K562 (cell line): ENCODE results near the gene BEST2. TPM values are rescaled to one million over a fixed set of nuclear protein-coding genes. Genes with fewer than 3 reads are reported as not detected.

ENCODE experiments used
- ATAC-seq: fragments of 200-7000 bp; cut with Tn5 transposase; 3 replicates; pipeline ENCODE4 v1.9.1; 2020; ENCODE audit warnings: moderate library complexity
- BruUV-seq: library from RNA; stranded (reverse); fragments of 400-500 nt; replicated peaks from 2 replicates; lab custom pipeline; 2021; lab: Mats Ljungman, UMichigan
- CTCF ChIA-PET: fragments of 300-600 bp; formaldehyde crosslinking; extraction: SDS; loops from one replicate; lab custom pipeline; 2021; ENCODE audit warnings: low intra/inter-chr PET ratio; lab: Yijun Ruan, JAX
- POLR2A ChIA-PET: fragments of 300-600, 350-650 bp; sonication (Branson Sonifier 250); formaldehyde crosslinking; extraction: SDS; loops from one replicate; lab custom pipeline; 2021; ENCODE audit warnings: antibody characterized with exemption, inconsistent platforms; lab: Yijun Ruan, JAX
- DNase-seq, 4 experiments: peaks; one replicate each; pipeline versions ENCODE4 v3.0.0 to v3.0.0-alpha.2; 2011 to 2018; ENCODE audit warnings: low spot score in 3 of 4, mixed read lengths in 3 of 4; ENCODE audit errors: extremely low read depth in 1 of 4
- FAIRE-seq: peaks from 2 replicates; lab custom pipeline; 2011; peaks lifted over from hg19 to GRCh38; lab: Jason Lieb, UNC
- H2AFZ ChIP-seq: 2 replicates; pipeline ENCODE4 v1.6.0; 2011; ENCODE audit warnings: low read depth, low read length, control low read depth, inconsistent platforms
- H3K27ac ChIP-seq: fragments of 200-600 bp; 3 replicates; pipeline ENCODE4 v1.8.0; 2011; ENCODE audit warnings: low read depth, mild to moderate bottlenecking, control low read depth, inconsistent platforms, low read length, moderate library complexity, mixed read lengths; ENCODE audit errors: extremely low read depth
- H3K27me3 ChIP-seq, 2 experiments: fragments of 300-600 bp in 1 of 2; 2 replicates in 1 of 2; 3 replicates in 1 of 2; pipeline versions ENCODE4 v1.6.0 to v1.8.0; 2011; ENCODE audit warnings: inconsistent platforms in 2 of 2, low read length in 2 of 2, mild to moderate bottlenecking in 1 of 2, mixed read lengths in 1 of 2, moderate library complexity in 1 of 2; ENCODE audit not compliant: control insufficient read depth in 2 of 2, insufficient read depth in 2 of 2
- H3K36me3 ChIP-seq: fragments of 300-600 bp; 3 replicates; pipeline ENCODE4 v1.8.0; 2011; ENCODE audit warnings: mild to moderate bottlenecking, low read length, inconsistent platforms; ENCODE audit not compliant: control insufficient read depth, insufficient read depth
- H3K4me1 ChIP-seq, 2 experiments: fragments of 200-600 bp in 1 of 2; replicated peaks in 1 of 2; 2 replicates in 1 of 2; 3 replicates in 1 of 2; pipeline versions ENCODE4 v1.5.1 to v1.8.0; 2011; ENCODE audit warnings: inconsistent platforms in 2 of 2, low read length in 2 of 2, mild to moderate bottlenecking in 1 of 2, mixed read lengths in 1 of 2, moderate library complexity in 1 of 2; ENCODE audit not compliant: control insufficient read depth in 2 of 2, insufficient read depth in 2 of 2
- H3K4me2 ChIP-seq: 2 replicates; pipeline ENCODE4 v1.6.1; 2011; ENCODE audit warnings: low read length, control low read depth, inconsistent platforms, mixed read lengths; ENCODE audit not compliant: insufficient read depth
- H3K4me3 ChIP-seq: fragments of 200-600 bp; sonication (generic), shearing (Covaris generic); 2 replicates; pipeline ENCODE4 v1.5.1; 2016; ENCODE audit warnings: control low read depth, inconsistent platforms
- H3K79me2 ChIP-seq: fragments of 200-600 bp; 3 replicates; pipeline ENCODE4 v1.8.0; 2011; ENCODE audit warnings: low read length, inconsistent platforms; ENCODE audit not compliant: control insufficient read depth, insufficient read depth
- H3K9ac ChIP-seq, 2 experiments: 2 replicates each; pipeline versions ENCODE4 v1.6.0 to v1.6.1; 2011; ENCODE audit warnings: low read depth in 2 of 2, low read length in 2 of 2, control low read depth in 1 of 2, inconsistent platforms in 1 of 2, mild to moderate bottlenecking in 1 of 2, mixed read lengths in 1 of 2; ENCODE audit not compliant: insufficient read depth in 1 of 2
- H3K9me1 ChIP-seq: one replicate; pipeline ENCODE4 v1.6.0; 2011; ENCODE audit warnings: inconsistent platforms, mild to moderate bottlenecking, low read length, moderate library complexity; ENCODE audit not compliant: control insufficient read depth, insufficient read depth
- H3K9me3 ChIP-seq: replicated peaks from 2 replicates; pipeline ENCODE4 v1.5.1; 2011; ENCODE audit warnings: low read depth, low read length, inconsistent platforms; ENCODE audit not compliant: control insufficient read depth, insufficient read depth
- H4K20me1 ChIP-seq: replicated peaks from 2 replicates; pipeline ENCODE4 v1.6.1; 2011; ENCODE audit warnings: low read length, inconsistent platforms, mixed read lengths; ENCODE audit not compliant: control insufficient read depth, insufficient read depth
- CBFA2T3 ChIP-seq: fragments of 450-650 bp; IDR thresholded peaks from 2 replicates; pipeline ENCODE4 v1.6.1; 2017
- CREBBP ChIP-seq: IDR thresholded peaks from one replicate; pipeline ENCODE4 v1.6.1; 2012; ENCODE audit warnings: low read depth, mild to moderate bottlenecking, control low read depth, inconsistent platforms, low read length
- DACH1 ChIP-seq: fragments of 450-650 bp; IDR thresholded peaks from 2 replicates; pipeline ENCODE4 v1.6.1; 2018; ENCODE audit not compliant: partially characterized antibody
- ERF ChIP-seq: fragments of 450-650 bp; formaldehyde crosslinking; IDR thresholded peaks from 2 replicates; pipeline ENCODE4 v1.4.0; 2020; ENCODE audit warnings: mild to moderate bottlenecking, mixed read lengths
- FUS ChIP-seq: fragments of 200-400 bp; formaldehyde crosslinking; optimal IDR thresholded peaks from 2 replicates; pipeline ENCODE3; 2017; ENCODE audit warnings: low read depth, low read length
- GATAD2B ChIP-seq: fragments of 450-650 bp; IDR thresholded peaks from 2 replicates; pipeline ENCODE4 v1.6.1; 2017; ENCODE audit warnings: mild to moderate bottlenecking, borderline replicate concordance
- HDAC3 ChIP-seq: fragments of 450-650 bp; IDR thresholded peaks from 2 replicates; pipeline ENCODE4 v1.6.1; 2018; ENCODE audit warnings: borderline replicate concordance, mild to moderate bottlenecking, moderate library complexity; ENCODE audit not compliant: partially characterized antibody
- RBBP5 ChIP-seq: fragments of 200-600 bp; sonication (generic); IDR thresholded peaks from 2 replicates; pipeline ENCODE4 v1.6.1; 2012; ENCODE audit warnings: borderline replicate concordance, mild to moderate bottlenecking, low read length, control low read depth, inconsistent platforms; ENCODE audit not compliant: insufficient read depth, poor library complexity, severe bottlenecking
- SREBF1 ChIP-seq: fragments of 150-350 bp; IDR thresholded peaks from 2 replicates; pipeline ENCODE4 v1.6.1; 2014; ENCODE audit warnings: antibody characterized with exemption, low read depth, low read length, borderline replicate concordance
- U2AF1 ChIP-seq: fragments of 200-400 bp; formaldehyde crosslinking; optimal IDR thresholded peaks from 2 replicates; pipeline ENCODE3; 2017; ENCODE audit warnings: mild to moderate bottlenecking, low read depth, low read length, moderate library complexity
- ZNF134 ChIP-seq: fragments of 250-450 bp; sonication (Bioruptor Pico); conservative IDR thresholded peaks from 2 replicates; pipeline ENCODE4 v1.4.0; 2020
- ZNF445 ChIP-seq: fragments of 250-450 bp; sonication (Bioruptor Pico); IDR thresholded peaks from 2 replicates; pipeline ENCODE4 v1.4.0; 2020; ENCODE audit warnings: low read depth, mild to moderate bottlenecking, moderate library complexity
- WGBS: fragments of 100-300 bp; shearing (Covaris generic); methylation state at CpG from one replicate; pipeline ENCODE4 v1.1.6; 2016; ENCODE audit warnings: low coverage, mixed read lengths; ENCODE audit not compliant: insufficient coverage; ENCODE audit errors: missing lambda C conversion rate; 5-methylcytosine and 5-hydroxymethylcytosine counted together
- in situ Hi-C: fragments of 300-500 bp; cut with MboI; formaldehyde crosslinking; loops from 4 replicates; pipeline ENCODE4 v1.15.0; 2018; ENCODE audit warnings: inconsistent platforms, mixed read lengths
- intact Hi-C: fragments of 100-400 bp; cut with micrococcal nuclease; formaldehyde crosslinking; loops from 2 replicates; pipeline ENCODE4 v1.14.2; 2022
- polyA plus RNA-seq, 8 experiments: library from polyadenylated mRNA; depleted of rRNA in 4 of 8; stranded (reverse) in 5 of 8; unstranded in 3 of 8; fragments of >200 nt; fragmentation: Nextera tagmentation in 2 of 8; fragmentation: Illumina TruSeq in 1 of 8; extraction: Ambion mirVana in 2 of 8; extraction: Trizol in 1 of 8; gene quantifications; 2 replicates each; pipeline versions ENCODE4 v1.2.1 to v1.2.3, GENCODE V29; 2011 to 2014; ENCODE audit warnings: inconsistent platforms in 1 of 8, missing spikeins in 1 of 8
- total RNA-seq, 7 experiments: library from RNA; depleted of rRNA in 6 of 7; stranded (reverse); fragments of >200 nt in 6 of 7; fragmentation: Illumina TruSeq in 2 of 7; extraction: Trizol in 2 of 7; gene quantifications; 2 replicates each; pipeline versions ENCODE4 v1.2.1 to v1.2.3, GENCODE V29; 2011 to 2021; ENCODE audit warnings: low replicate concordance in 1 of 7
- TF ChIP-seq, protein P1 (sequence below), 2 experiments: fragments of 450-650 bp in 1 of 2; sonication (generic) in 1 of 2; formaldehyde crosslinking in 1 of 2; IDR thresholded peaks in 1 of 2; conservative IDR thresholded peaks in 1 of 2; 2 replicates each; pipeline versions ENCODE4 v1.6.1 to v1.8.1; 2016 to 2023; ENCODE audit warnings: mild to moderate bottlenecking in 2 of 2, moderate library complexity in 2 of 2, inconsistent platforms in 1 of 2, missing genetic modification reagents in 1 of 2
- TF ChIP-seq, protein P2 (sequence below): fragments of 450-650 bp; IDR thresholded peaks from 2 replicates; pipeline ENCODE4 v1.6.1; 2014; ENCODE audit warnings: low read depth, mild to moderate bottlenecking, moderate library complexity, borderline replicate concordance
- TF ChIP-seq, protein P3 (sequence below): sonication (generic); formaldehyde crosslinking; IDR thresholded peaks from 2 replicates; pipeline ENCODE4 v1.8.0; 2022; ENCODE audit warnings: missing genetic modification reagents, mild to moderate bottlenecking, borderline replicate concordance

BEST2 gene
- total and polyA plus RNA-seq, 9 of the 15 experiments (the other 6 are each of a cell fraction or from before 2014, with no cell fraction given): not detected

DNA sequence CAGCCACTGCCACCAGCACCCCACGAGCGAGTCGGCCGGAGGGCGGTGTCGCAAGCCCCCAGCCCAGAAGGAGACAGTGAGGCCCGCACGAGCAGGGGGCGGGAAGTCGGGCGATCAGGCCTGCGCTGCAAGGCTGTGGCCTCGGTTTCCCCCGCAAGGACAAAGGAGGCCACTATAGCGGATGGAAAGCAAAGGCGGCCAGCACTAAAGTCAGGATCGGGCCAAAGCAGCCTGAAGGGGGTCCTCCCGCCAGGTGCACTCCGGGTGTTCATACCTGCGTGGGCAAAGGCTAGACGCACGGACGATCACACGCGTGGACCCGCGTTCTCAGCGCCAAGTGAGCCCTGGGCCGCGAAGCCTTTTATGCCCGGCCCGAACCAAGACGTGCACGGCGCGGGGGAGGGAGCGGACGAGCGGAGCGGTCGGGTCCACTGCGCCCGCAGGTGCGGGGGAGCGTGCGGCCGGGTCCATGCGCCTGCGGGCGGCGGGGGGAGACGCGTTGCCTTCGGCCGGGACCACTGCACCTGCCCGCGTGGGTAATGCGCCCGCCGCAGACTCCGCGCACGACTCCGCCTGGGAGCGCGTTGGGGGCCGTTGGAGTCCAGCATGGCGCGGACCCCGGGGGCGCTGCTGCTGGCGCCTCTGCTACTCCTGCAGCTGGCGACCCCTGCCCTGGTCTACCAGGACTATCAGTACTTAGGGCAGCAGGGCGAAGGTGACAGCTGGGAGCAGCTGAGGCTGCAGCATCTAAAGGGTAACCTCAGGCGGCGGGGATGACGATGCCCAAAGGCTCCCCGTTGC is 50.1 kb downstream of the BEST2 start, which contains the start of the genes PRDX2 and THSD8:
Gene PRDX2 (minus strand): TSS at position 335 of the 801 bp plus-strand sequence. CDS start 539 bp downstream, outside the sequence.
Gene THSD8 (plus strand): TSS at position 604 of the 801 bp plus-strand sequence. CDS start 3 bp downstream, at position 607.
- peak within 1 kb of the TSS; percentile 97 for H2AFZ ChIP-seq
- POLR2A ChIA-PET: interaction anchor here (0.6 to 2.7 kb wide), 7 partner anchors 9 to 42 kb away, joined by 3 to 29 read pairs (median 5); partner anchors contain the start of gene JUNB
- TF ChIP-seq, protein P1, sequence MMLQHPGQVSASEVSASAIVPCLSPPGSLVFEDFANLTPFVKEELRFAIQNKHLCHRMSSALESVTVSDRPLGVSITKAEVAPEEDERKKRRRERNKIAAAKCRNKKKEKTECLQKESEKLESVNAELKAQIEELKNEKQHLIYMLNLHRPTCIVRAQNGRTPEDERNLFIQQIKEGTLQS (IDR thresholded peaks at IDR 0.05): no peak
- TF ChIP-seq, protein P1 (CRISPR knock-in tag; conservative IDR thresholded peaks at IDR 0.05): 0 out of 2 replicates have a peak, but pooled peaks have one; percentile 14
- TF ChIP-seq FUS (peak; percentile 74), ZNF445 (no peak), GATAD2B (peak; percentile 67; the same call in 1 of the 2 replicates), HDAC3 (no peak), DACH1 (peak; percentile 61), CBFA2T3 (0 out of 2 replicates have a peak, but pooled peaks have one; percentile 41), RBBP5 (peak; percentile 80), CREBBP (no peak), U2AF1 (peak; percentile 98), ERF (CRISPR knock-in tag) (no peak; the same call in 1 of the 2 replicates), ZNF134 (CRISPR knock-in tag) (no peak), SREBF1 (peak; percentile 98)
- TF ChIP-seq, protein P2, sequence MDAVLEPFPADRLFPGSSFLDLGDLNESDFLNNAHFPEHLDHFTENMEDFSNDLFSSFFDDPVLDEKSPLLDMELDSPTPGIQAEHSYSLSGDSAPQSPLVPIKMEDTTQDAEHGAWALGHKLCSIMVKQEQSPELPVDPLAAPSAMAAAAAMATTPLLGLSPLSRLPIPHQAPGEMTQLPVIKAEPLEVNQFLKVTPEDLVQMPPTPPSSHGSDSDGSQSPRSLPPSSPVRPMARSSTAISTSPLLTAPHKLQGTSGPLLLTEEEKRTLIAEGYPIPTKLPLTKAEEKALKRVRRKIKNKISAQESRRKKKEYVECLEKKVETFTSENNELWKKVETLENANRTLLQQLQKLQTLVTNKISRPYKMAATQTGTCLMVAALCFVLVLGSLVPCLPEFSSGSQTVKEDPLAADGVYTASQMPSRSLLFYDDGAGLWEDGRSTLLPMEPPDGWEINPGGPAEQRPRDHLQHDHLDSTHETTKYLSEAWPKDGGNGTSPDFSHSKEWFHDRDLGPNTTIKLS: peak; percentile 45
- TF ChIP-seq, protein P3, sequence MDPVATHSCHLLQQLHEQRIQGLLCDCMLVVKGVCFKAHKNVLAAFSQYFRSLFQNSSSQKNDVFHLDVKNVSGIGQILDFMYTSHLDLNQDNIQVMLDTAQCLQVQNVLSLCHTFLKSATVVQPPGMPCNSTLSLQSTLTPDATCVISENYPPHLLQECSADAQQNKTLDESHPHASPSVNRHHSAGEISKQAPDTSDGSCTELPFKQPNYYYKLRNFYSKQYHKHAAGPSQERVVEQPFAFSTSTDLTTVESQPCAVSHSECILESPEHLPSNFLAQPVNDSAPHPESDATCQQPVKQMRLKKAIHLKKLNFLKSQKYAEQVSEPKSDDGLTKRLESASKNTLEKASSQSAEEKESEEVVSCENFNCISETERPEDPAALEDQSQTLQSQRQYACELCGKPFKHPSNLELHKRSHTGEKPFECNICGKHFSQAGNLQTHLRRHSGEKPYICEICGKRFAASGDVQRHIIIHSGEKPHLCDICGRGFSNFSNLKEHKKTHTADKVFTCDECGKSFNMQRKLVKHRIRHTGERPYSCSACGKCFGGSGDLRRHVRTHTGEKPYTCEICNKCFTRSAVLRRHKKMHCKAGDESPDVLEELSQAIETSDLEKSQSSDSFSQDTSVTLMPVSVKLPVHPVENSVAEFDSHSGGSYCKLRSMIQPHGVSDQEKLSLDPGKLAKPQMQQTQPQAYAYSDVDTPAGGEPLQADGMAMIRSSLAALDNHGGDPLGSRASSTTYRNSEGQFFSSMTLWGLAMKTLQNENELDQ: peak; percentile 80; the same call in 1 of the 2 replicates

More for the DNA sequence above, 50.1 kb downstream of the BEST2 start, which contains the start of the genes PRDX2 and THSD8:
- CTCF ChIA-PET: interaction anchor here (0.6 kb wide), 1 partner anchor 500 kb away, joined by 3 read pairs; no protein-coding TSS in a partner anchor
- Histone ChIP-seq H3K27me3 (no peaks in the 10 kb centered on the region), H4K20me1 (no peaks in the 10 kb centered on the region), H3K4me1 (peaks cover 25 to 60% of the 10 kb centered on the region in 2 experiments; a peak in 4 of 5 replicates), H3K4me2 (peak within 1 kb of the TSS; percentile 82), H3K9ac (peak within 1 kb of the TSS; percentile 90 to 96), H3K27ac (peak within 1 kb of the TSS; percentile 90), H3K9me3 (no peaks in the 10 kb centered on the region), H3K36me3 (peaks cover 32% of the 10 kb centered on the region; the same call in 2 of the 3 replicates), H3K9me1 (no peaks in the 10 kb centered on the region), H3K4me3 (peak within 1 kb of the TSS; percentile 76), H3K79me2 (peaks cover 33% of the 10 kb centered on the region)
- in situ Hi-C loops: no loop called here
- FAIRE-seq (peak; percentile 72), DNase-seq (peak; percentile 88 to 93 (median 90)), ATAC-seq (peak; percentile 83)
- BruUV-seq: no TSS peak
- intact Hi-C loops: no loop called here
- WGBS: under 1% methylated on average over 74 of the region's 78 CpGs
